ENCODE results near the gene PRKCH.

DNA sequence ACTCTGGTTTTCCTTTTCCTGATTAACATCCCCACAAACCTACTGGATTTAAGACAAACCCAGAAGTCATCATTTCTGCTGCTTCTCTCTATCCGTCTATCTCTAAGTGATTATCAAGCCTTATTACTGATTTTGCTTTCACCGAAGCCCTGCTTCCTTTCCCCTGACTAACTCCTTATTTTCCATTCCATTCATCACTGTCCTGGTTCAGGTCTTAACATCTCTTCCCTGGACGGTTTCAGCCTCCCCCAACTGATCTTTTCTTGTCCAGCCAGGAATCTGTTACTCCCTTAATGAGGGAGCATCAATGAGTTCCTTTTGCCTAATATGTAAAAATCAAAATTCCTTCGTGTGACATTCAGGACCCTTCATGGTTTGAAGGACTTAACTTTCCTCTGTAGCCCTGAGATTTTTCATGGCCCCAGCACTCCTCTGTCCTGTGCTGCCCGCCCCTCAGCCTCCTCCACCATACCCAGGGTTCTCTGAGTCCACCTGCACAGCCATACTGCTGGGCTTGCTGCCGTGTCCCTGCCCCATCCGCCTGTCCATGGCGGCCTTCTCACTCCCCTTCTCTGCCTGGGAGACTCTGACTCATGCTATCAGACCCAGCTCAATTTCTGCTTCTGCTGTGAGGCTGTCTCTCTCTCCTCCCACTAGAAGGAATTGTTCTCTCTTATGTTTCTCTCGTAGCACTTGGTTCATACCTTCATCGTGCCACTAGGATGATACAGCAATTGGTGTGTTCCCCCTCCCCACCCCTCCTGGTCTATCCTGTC, 206.1 kb downstream of the PRKCH start:
- TF ChIP-seq CTCF (IDR thresholded peaks at IDR 0.05; ENCODE audit: extremely low read depth in 1 of 2, insufficient read depth in 1 of 2, low read depth in 1 of 2, low read length in 2 of 2) (no peak), MYC (IDR thresholded peaks at IDR 0.05; ENCODE audit: low read depth, low read length) (no peak), POLR2A (IDR thresholded peaks at IDR 0.05; ENCODE audit: low read depth, low read length) (no peak), EZH2 (IDR thresholded peaks at IDR 0.05; ENCODE audit: borderline replicate concordance, low read depth, low read length, severe bottlenecking) (no peak)
- TF ChIP-seq, protein P1, sequence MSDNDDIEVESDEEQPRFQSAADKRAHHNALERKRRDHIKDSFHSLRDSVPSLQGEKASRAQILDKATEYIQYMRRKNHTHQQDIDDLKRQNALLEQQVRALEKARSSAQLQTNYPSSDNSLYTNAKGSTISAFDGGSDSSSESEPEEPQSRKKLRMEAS (IDR thresholded peaks at IDR 0.05; ENCODE audit: insufficient read depth, insufficient read length), result no peak
